Prostate gland (tissue), 2 donors: ENCODE measurements around the gene TOMM70.

Source experiments
- CTCF ChIP-seq, 4 experiments: fragments of 200-600 bp in 2 of 4; fragments of 450-650 bp in 2 of 4; sonication (generic) in 2 of 4; IDR thresholded peaks; 1 replicate in 3 of 4; 2 replicates in 1 of 4; pipeline ENCODE4 v1.5.1; 2016 to 2019; ENCODE audit warnings: antibody characterized with exemption in 4 of 4, mild to moderate bottlenecking in 2 of 4, moderate library complexity in 2 of 4
- POLR2A ChIP-seq: fragments of 450-650 bp; IDR thresholded peaks from one replicate; pipeline ENCODE4 v1.6.1; 2016; ENCODE audit warnings: antibody characterized with exemption, mild to moderate bottlenecking
- POLR2AphosphoS5 ChIP-seq: sonication (generic); formaldehyde crosslinking; IDR thresholded peaks from one replicate; pipeline ENCODE4 v1.6.1; 2017; ENCODE audit warnings: antibody characterized with exemption

- no peak for TF ChIP-seq CTCF (IDR thresholded peaks at IDR 0.05)
- TF ChIP-seq POLR2A: no peak
- TF ChIP-seq POLR2AphosphoS5: no peak
Observed at GRCh38 chr3:100374521-100374920, 26.4 kb downstream of the TOMM70 start.
